COLO668 (cell line): ENCODE measurements around the gene CLEC16A.
A peak's percentile ranks its signal among the peaks of the same experiment; 100 is the strongest.

ENCODE experiments used
- DNase-seq: peaks from one replicate; lab custom pipeline; 2025; ENCODE audit not compliant: unreplicated experiment; lab: John Stamatoyannopoulos, UW

CLEC16A gene

DNA sequence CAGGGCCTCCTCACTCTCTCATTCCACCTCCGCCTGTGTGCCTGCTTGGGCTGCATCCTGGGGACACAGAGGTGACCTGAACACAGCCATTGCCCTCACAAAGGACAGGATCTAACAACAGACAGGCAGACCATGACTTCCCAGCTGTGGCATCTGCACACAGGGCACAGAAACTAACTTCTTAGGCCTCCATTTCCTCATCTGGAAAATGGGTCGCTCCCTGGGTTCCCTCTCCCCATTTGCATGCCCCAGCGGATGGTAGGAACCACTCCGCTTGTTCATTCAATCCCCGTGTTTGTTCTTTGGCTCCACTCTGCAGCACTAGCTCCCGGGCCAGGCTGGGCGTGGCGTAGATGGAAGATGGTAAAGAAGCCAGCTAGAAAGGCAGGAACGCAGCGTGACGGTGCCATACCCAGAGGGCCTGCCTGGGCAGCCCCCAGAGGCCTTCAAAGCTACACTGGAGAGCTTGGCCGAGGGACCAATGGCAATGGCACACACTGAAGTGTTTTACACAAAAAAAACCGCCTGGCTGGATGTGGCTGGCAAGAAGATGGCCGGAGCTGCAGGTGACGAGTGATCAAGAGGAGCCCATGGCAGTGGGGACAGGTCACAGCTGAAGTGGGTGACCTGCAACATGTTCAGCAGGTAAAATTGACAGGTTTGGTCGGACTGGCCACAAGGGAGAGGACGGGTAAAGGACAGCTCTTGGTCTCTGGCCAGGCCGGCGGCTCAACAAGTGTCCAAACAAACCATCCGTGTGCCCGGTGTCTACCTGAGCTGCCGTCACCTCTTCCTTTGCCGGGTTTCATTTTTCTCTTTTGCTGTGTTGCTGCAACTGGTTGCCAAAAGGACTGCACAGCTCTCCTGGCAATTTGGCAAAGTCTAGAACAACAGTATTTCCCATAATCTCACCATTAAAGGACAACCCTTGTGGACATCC is 244.7 kb downstream of the CLEC16A start:
- DNase-seq, result no peak

DNA sequence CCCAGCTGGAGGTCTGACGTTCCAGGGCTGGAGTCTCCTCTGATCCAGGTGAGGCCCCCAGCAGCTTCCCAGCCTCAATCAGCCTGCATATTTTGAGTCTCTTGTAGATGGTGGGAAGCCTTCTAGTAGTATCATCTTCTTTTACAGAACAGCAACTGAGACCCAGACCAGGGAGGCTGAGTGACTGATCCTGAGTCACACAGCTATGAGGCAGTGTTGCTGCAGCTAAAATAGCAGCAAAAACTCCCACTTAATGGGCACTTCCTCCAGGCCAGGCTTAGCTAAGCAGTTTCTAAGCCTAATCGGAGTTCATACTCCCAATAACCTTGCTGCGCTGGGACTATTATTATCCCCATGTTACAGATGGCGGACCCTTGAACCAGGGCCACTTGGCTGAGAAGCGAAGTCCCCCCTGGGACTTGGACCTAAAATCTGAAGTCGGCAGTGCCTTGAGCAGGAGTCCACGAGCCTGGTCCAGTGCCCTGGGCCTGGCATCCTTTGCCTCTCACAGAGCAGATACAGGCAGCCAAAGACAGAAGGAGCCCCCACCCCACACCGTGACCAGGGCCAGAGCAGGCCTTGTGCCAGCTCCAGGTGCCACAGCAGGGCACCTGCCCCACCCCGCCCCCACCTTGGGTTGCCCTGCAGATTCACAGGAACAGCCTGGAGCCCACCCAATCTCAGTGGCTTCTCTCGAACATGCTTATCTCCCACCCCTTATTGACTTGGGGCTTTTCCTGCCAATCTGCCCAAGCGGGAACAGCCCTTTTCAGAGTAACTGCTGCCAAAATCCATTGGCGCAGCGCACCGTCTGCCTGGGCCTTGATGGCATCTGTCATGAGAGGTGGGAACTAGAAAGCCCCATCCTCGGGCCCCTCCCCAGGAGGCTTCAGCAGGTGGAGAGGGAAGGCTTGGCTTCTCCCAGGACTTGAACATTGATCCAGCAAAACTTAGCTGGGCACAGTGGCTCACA is 246.5 kb downstream of the CLEC16A start:
- no peak for DNase-seq

DNA sequence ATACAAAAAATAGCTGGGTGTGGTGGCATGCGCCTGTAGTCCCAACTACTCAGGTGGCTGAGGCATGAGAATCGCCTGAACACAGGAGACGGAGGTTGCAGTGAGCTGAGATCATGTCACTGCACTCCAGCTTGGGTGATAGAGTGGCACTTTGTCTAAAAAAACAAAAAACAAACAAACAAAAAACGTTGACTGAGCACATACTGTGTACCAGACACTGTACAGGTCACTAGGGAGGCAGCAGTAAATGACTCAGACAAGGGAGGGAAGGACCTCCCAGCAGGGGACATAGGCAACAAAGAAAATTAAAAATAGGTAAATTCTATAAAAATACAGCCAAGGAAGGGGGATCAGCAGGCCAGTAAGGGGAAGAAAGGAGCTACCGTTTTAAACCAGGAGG is 247.3 kb downstream of the CLEC16A start:
- no peak for DNase-seq

DNA sequence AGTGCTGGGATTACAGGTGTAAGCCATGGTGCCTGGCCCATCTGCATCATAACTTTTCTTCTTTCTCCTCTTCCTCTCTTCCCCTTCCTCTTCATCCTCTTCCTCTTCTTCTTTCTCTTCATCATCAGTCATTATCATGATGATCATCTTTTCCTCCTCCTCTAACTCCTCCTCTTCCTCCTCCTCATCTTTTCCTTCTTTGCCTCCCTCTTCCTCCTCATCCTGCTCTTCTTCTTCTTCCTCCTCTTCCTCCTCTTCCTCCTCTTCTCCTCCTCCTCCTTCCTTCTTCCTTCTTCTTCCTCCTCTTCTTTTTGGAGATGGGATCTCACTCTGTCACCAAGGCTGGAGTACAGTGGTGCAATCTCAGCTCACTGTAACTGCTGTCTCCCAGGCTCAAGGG is 249.1 kb downstream of the CLEC16A start:
- no peak for DNase-seq

DNA sequence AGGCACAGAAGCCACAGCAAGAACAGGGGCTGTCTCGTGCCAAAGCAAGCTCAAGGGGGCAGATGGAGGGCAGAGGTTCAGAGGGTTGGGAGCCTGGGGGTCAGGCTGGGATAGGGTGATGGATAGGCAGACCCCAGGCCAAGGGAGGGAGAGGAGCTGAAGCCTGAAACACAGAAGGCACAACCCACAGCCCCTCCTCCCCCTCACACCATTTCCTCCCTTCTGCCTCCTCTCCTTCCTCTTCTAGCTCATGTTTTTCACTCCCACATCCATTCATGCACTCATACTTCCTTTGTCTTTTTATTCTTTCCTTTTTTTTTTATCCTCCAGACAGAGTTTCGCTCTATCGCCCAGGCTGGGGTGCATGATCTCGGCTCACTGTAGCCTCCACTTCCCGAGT is 250.5 kb downstream of the CLEC16A start:
- no peak for DNase-seq

DNA sequence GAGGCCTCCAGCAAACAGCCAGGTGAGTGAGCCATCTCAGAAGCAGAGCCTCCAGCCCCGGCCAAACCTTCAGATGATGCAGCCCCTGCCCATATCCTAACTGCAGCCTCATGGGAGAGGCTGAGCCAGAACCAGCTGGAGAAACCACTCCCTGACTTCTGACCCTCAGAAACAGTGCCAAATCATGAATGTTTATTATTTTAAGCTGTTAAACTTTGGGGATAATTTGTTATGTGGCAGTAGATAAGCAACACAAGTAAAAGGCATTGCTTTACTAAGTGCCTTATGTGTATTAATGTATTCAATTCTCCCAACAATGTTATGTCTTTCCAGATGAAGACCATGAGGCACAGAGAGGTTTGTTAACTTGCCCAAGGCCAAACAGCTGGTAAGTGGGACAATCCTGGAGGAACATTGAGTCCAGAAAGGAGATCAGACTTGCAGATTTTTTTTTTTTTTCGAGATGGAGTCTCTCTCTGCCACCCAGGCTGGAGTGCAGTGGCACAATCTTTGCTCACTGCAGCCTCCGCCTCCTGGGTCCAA is 252.0 kb downstream of the CLEC16A start:
- no peak for DNase-seq

DNA sequence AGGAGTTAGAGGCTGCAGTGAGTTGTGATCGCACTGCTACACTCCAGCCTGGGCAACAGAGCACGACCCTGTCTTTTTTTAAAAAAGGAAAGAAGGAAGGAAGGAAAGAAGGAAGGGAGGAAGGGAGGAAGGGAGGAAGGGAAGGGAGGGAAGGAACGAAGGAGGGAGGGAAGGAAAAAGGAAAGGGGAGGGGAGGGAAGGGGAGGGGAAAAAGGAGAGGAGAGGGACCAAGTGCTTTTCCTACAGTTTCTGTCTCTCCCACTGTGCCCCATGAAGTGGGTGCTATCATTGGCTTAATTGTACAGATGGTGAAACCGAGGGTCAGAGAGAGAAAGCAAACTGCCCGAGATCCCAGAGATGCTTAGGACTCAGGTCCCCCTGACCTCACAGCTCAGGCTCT is 254.0 kb downstream of the CLEC16A start:
- no peak for DNase-seq

DNA sequence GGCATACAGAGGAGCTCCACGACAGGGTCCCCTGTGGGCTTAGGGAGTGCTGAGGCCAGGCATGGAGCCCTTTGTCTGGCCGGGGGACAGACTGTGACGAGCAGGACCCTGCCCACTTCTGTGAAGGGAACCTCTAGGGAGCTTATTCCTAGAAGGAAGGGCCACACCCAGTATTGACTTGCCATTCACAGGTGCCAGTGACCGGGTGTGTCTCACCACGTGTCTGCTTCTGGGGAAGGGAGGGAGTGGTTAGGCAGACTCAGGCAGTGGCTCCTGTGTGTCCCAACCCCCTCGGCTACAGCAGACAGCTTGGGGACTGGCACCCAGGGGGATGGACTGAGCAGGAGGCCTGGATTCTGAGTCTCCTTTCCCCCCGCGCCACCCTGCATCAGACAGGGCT is 254.5 kb downstream of the CLEC16A start:
- peak; percentile 32 for DNase-seq

DNA sequence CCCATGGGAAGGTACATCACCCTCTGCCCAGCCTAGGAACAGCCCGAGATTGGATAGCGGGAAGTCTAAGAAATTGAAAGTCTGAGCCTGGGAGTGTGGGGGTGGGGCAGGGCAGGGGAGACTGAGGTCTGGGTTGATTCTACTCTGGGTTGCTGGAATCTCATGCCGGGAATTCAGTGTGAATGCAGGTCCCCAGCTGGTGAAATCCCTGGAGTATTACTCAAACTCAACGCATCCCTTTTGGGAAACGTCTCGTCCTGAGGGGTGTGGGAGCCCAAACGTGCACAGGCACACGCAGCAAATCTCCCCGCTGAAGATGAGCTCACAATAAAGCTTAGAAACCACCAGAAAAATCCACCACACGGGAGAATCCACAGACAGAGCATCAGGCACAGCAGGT is 256.2 kb downstream of the CLEC16A start:
- DNase-seq, result no peak

DNA sequence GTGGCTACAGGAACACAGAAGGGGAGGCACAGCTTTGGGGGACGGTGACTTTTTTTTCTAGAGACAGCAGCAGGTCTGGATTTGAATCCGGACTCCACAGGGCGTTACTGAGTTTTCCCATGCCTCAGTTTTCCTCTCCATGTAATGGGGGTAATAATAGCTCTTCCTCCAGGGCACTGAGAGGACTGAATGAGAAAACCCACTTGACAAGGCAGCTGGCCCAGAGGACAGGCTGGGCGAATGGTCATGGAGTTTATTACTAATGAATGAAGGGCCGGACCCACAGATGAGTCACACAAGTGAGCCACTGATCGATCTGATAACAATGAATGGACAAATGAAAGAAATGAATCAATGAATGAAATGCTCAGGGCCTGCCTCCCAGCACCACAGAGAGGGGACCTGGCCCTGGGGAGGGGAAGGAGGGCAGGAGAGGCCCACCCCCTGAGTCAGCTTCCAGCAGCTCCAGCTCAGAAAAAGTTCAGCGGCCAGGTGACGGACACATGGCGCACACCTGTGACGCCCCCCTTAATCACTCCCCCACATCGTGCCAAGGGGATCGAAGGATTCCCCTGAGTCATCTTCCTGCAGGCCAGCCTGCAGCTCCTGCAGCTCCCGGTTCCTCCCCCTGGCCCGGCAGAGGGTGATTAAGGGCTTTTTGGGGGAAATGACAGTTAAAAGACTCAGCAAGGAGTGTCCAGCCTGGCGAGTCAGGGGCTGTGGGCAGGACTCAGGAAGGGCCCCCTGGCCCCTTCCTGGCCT is 257.3 kb downstream of the CLEC16A start:
- DNase-seq, result peak; percentile 27

DNA sequence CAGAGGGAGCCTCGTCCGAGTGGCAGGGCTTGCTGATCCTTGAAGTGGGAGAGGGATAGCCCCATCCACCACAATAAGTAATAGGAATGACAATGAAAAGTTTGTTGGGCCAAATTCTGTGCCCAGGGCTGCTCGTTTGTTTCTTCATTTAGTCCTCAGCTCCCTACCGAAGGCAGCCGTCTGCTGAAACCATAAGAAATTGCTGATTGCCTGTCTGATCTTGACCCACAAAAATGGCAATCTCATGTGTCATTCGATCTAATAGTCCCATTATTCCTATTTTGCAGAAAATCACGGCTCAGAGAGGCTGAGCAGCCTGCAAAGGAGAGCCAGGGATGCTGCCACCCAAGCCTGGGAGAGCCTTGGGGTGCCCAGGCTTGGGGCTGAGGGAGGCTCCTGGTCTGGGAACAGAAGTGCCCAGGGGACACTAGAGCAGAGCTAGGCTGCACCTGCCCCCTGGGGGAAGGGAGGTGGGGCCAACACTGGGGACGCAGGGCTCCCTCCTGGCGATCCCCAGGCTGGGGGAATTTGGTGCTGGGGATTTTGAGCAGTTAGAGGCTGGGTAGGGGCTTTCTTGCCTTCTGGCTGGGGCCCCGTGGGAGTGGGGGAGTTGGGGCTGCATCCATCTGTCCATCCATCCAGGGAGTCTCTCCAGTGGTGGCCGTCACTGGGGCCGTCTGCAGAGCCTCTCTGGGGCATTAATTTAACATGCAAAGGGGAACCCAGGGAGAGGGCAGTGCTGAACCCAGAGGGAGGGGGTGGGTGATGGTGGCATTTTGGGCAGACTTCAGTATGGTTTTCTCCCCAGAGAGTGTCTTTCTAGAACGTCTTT is 258.1 kb downstream of the CLEC16A start:
- peak; percentile 55 for DNase-seq

DNA sequence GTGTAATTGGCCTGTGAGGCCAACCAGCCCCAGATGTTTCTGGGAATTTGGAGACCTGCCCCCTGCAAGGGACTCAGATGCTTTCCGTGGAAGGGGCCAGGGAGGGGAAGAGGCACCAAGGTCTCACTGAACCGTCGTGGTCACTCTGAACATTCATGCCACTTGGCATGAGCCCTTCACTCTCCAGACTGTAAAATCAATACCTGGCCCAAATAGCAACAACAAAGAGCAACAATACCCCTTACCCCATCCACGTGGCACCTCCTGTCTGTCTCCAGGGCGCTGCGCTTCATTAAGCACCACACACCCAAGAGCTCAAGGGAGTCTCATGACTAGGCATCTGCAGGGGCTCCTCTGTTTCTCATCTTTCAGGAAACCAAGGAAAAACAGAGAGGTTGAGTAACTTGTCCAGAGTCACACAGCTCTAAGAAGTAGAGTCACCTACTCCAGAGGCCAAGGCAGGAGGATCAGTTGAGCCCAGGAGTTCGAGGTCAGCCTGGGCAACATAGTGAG is 258.8 kb downstream of the CLEC16A start:
- peak; percentile 47 for DNase-seq

DNA sequence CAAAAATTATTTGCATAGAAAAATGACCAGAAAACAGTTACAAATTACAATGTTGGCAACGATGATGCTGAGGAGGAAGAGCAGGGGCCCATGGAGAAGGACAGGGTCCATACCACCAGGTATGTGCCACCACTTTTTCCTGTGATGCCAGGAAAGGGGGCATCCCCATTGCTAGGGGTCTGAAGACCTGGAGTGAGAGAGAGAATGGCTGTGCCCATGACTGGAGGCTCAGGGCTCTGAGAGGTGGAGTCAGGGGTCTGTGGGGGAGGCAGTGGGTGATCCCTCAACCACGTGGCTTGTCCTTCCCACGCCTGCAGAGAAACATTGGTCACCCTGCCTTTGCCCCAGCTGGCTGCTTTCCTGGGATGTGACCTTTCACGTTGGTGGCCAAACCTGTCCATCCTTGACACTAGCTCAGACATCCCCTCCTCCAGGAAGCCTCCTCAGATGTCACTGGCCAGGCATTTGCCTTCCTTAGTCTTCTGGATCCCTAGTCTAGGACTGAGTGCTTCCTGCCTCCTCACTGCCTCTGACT is 260.2 kb downstream of the CLEC16A start:
- DNase-seq, result no peak

DNA sequence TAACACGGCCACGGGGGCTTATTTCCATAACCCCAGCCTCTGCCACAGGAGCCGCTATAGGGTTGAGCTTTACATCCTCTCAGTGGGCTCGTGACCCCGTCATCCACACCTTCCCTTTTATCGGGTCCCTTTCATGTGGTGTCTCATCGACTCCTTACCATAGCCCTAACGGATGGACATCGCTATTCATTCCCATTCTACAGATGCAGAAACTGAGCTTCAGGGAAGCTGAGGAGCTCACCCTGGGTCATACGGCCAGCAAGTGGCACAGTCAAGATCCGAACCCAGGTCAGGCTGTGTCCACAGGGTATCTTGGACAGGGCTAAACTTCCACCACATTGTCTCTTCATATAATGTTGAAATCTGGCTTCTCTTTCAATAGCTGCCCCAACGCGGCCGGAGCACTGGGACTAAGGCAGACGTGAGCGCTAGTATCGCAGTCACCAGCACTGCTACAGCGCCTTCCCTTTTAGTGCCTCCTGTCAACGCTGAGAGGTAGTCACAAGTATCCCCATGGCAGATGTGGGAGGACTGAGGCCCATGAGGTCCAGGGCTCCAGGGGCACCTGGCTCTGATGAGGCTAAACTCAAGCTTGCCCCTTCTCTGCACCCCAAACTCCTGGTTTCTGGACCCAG is 260.8 kb downstream of the CLEC16A start:
- peak; percentile 11 for DNase-seq

DNA sequence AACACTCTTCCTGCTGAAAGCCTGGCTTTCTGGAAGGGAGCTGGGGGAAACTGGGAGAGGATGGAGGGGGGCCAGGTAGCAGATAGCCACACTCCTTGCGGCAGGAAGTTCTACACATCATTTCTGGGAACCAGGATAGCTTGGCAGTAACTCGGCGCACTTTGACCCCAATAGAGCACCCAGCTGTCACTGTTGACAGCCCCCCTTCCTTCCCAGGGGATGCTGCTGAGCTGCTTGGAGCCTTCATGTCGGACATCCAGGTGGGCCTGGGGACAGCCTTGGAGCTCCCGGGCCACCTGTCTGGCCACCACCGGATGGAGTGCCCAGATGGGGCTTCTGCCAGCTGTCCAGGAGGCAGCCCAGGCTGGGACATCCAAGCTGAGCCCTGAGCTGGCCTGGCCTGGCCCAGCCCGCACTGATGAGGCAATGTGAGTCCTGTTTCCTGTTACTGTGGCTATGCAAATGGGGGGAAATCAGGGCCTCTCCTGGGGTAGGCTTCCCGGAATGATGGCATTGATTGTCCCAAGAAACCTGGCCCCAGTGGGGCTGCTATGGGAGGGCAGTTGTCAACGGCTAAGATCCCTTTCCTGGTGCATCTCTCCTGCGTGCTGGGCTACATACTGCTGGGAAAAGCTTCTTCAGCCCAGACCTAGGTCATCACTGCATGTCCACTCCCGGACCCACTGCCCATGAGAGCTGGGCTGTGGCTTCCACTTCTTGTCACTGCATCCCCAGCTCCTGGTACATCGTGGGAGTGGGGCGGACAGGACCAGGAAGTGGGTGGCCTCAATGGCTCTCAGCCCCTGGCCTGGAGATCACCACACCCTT is 261.6 kb downstream of the CLEC16A start:
- DNase-seq, result peak; percentile 52

DNA sequence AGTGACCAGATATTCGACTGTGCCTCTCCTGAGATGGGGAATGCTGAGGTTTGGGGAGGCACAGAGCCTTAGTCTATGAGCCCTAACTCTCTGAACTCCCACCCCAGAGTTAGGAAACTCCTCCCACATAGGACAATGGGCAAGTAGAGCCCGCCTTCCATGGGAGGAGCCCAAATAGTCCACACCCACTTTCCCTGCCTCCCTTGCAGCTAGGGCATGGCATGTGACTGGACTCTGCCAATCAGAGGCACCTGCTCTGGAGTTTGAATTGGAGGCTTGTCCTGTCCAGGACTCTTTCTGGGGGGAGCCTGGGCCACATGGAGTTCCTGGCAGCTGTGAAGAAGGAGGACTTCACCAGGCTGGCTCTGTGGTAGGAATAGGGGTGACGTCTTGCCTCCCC is 263.3 kb downstream of the CLEC16A start:
- no peak for DNase-seq

DNA sequence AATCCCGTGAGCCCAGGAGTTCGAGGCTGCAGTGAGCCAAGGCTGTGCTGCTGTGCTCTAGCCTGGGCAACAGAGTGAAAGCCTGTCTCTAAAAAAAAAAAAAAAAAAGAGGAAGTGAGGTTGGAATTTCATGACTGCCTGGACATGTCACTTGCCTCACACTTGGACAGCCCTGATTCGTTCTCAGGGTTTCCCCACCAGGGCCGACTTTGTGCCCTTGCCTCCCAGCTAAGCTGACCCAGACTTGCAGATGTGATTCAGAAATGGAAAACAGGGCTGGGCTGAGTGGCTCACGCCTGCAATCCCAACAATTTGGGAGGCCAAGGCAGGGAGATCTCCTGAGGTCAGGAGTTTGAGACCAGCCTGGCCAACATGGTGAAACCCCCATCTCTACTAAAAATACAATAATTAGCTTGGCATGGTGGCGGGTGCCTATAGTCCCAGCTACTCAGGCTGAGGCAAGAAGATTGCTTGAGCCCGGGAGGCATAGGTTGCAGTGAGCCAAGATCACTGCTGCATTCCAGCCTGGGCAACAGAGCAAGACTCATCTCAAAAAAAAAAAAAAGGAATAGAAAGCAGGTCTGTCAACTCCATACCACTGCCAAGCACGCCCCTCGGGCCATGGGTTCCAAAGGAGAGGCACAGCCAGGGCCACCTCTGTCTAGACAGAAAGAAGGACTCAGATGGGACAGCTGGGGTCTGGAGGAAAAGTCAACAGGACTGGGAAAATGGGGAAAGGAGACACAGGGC is 264.7 kb downstream of the CLEC16A start:
- DNase-seq, result no peak
